SH-SY5Y (cell line): ENCODE measurements around the gene PPP1R12A.

Experiments
- GATA2 ChIP-seq: IDR thresholded peaks from 2 replicates; pipeline ENCODE4 v1.6.1; 2011; ENCODE audit warnings: mild to moderate bottlenecking, low read depth, low read length
- GATA3 ChIP-seq: IDR thresholded peaks from 2 replicates; pipeline ENCODE4 v1.6.1; 2011; ENCODE audit warnings: low read depth, mild to moderate bottlenecking, low read length, moderate library complexity

Gene PPP1R12A

DNA sequence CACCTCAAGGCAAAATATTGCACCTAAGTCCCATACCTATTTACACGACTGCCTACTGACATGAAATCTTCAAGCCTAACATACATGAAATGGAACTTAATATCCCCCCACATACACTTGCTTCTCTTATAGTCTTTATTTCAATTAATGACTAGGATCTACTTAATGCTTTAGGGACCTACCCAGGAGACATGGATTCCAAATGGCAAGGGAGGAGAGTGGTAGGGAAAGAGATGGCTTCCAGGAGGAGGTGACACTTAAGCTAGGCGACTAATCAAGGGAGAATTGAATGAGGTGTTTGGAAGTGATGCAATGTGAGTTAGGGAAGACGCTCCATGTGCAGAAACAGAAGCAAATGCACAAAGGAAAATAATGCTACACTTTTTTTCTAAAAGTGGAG, 9.7 kb upstream of the PPP1R12A start:
- TF ChIP-seq GATA3 (no peak), GATA2 (no peak)

DNA sequence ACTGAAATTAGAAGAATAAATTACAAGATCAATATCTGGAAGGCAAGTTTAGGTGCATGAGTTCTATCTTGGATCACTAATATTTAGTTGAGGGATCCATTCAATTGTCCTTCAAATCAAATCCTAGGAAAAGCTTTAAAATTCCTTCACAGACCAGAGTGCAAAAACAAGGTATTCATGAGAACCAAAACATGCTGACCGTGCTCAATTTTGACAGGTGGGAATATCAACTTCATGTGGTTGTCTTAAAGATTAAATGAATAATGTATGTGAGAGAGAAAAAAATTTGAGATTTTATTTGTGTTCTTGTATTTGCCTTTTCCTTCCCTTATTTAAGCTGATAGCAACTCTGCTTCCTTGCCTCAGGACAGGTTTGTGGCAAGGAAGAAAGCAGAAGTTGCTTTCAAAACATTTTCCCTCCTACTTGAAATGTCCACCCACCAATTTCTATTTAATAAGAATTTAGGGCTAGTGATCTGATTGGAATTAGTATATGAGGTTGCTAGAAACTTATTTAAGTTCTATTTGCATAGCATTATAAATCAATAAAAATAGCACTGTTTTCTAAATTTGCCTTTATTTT, 4.9 kb upstream of the PPP1R12A start:
- no peak for TF ChIP-seq GATA2

DNA sequence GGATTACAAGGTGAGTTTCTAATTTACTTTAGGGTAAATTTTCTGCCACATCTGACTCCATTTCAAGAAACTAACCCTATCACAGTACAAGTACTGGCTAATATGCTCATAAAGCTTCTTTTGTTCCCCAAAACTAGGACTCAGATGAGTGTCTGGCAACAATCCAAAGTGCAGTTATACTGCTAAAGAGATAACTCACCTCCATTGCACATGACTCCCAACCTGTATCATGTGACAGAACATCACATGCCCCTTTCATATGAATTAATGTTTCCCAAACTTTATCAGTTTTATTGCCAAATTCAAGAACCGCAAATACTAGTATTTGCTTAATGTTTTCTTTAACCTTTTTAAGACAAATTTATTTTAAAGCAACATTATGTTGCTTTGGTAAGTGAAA, 3.9 kb upstream of the PPP1R12A start:
- no peak for TF ChIP-seq GATA3
- TF ChIP-seq GATA2, result no peak

- TF ChIP-seq GATA2, result no peak
- TF ChIP-seq GATA3, result no peak
Observed at GRCh38 chr12:79936670-79937069, 1.8 kb upstream of the PPP1R12A start.

- TF ChIP-seq GATA3 (no peak), GATA2 (no peak)
Observed at GRCh38 chr12:79935624-79936345, 888 bp upstream of the PPP1R12A start.

DNA sequence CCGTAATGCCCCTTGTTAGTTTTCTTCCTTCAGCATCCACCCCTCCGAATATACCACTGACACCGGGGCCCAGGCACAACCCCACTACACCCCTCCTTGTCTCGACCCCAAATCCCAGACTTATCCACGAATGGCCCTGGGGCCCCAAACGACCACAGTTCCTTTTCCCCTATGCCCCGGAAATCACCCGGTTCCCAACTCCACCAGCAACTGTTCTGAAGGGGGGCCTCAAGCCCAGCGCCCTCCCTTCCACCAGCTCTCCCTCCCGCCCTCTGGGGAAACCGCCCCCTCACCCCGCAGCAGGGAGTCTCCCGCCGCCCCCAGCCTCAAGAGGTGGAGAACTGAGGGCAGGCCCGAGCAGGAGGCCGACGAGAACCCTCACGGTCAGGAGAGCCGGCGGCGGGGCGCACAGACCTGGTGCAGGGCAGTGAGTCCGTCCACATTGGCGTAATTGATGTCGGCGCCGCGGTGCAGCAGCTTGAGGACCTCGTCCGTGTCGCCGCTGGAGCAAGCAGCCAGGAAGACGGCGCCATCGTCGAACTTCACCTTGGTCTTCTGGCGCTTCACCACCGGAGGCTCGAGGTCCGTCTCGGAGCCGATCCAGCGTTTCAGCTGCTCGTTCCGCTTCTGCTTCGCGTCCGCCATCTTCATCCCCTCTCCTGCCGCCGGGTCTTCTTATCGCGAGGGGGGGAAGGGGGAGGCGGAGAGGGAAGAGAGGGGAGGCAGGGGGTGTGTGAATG, 446 bp downstream of the PPP1R12A start:
- TF ChIP-seq GATA2, result no peak
- TF ChIP-seq GATA3, result no peak

GRCh38 chr12:79933532-79934264, 1.2 kb downstream of the PPP1R12A start:
- no peak for TF ChIP-seq GATA3
- no peak for TF ChIP-seq GATA2

DNA sequence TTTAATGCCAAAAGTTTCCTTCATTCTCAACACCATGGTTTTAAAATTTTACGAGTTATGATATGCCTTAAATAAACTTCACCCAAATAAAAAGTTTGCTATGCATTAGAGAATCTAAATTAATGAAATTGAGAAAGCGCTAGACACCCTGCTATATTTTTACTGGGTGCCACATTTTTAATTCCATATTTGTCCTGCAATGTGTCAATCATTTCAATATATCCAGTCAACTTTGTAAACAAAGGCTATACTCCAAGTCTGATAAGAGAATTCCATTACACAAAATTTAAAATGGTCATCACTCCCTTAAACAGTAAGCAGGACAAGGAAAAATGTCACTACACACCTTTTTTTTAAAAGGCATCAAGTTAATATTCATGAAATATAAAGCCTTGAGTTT, 1.9 kb downstream of the PPP1R12A start:
- no peak for TF ChIP-seq GATA2
- TF ChIP-seq GATA3, result no peak

- TF ChIP-seq GATA2 (no peak), GATA3 (no peak)
Observed at GRCh38 chr12:79932357-79932756, 2.5 kb downstream of the PPP1R12A start.

DNA sequence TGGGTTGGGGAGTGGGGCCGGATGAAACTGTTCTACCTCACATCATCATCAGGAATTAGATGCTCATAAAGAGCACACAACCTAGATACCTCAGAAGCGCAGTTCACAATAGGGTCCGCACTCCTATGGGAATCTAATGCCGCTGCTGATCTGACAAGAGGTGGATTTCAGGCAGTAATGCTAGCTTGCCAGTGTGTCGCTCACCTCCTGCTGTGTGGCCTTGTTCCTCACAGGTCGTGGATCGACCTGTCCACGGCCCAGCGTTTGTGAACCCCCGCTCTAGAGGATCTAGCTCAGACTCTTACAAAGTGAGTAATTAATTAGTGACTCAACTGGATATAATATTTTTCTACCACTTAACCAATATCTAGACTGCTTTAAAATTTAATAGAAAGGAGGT, 5.8 kb downstream of the PPP1R12A start:
- TF ChIP-seq GATA3, result no peak
- TF ChIP-seq GATA2, result no peak

GRCh38 chr12:79927772-79928474, 7.0 kb downstream of the PPP1R12A start:
- TF ChIP-seq GATA3 (no peak), GATA2 (no peak)

GRCh38 chr12:79926951-79927350, 7.9 kb downstream of the PPP1R12A start:
- TF ChIP-seq GATA3 (no peak), GATA2 (no peak)

DNA sequence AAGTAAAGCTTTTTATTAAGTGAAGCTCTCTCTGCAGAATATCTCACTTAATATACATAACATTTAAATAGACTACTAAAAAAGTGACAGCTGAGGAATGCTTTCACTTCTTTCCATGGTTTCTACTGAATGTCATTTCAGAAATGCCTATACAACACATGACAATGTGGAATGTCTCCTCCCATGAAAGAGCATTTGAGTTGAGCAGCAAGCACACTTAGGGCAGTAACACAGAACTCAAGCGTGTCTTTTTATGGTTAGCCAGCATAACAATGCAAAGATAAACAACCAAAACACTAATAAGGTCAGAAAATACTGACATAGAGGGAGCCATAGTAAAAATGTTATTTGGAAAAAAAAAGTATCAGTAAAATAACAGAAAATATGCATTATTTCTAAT, 9.4 kb downstream of the PPP1R12A start:
- TF ChIP-seq GATA2, result no peak
- no peak for TF ChIP-seq GATA3

- TF ChIP-seq GATA3 (no peak), GATA2 (no peak)
Observed at GRCh38 chr12:79921786-79922185, 13.1 kb downstream of the PPP1R12A start.
